CD4-positive, alpha-beta T cell (primary cell): ENCODE measurements around the gene AFG3L2. TPM values are rescaled to one million over a fixed set of nuclear protein-coding genes. Genes with fewer than 3 reads are reported as not detected.

Experiments used
- ATAC-seq: fragments of 200-7000 bp; cut with Tn5 transposase; one replicate; pipeline ENCODE4 v1.10.0; 2022; ENCODE audit warnings: mild to moderate bottlenecking; ENCODE audit not compliant: poor library complexity
- CTCF ChIA-PET: fragments of 350-600 bp; sonication (Branson Sonifier 250); formaldehyde crosslinking; loops from one replicate; lab custom pipeline; 2021; ENCODE audit warnings: antibody characterized with exemption, inconsistent platforms; lab: Charles Lee
- POLR2A ChIA-PET: fragments of 350-600 bp; sonication (Branson Sonifier 250); formaldehyde crosslinking; loops from one replicate; lab custom pipeline; 2021; ENCODE audit warnings: antibody characterized with exemption, inconsistent platforms; lab: Charles Lee
- DNase-seq, 14 experiments: peaks; one replicate each; pipeline ENCODE4 v3.0.0-alpha.2; 2013 to 2020; ENCODE audit warnings: mixed read lengths in 2 of 14
- H3K27ac ChIP-seq, 2 donors: one replicate each; pipeline versions ENCODE4 v1.5.1 to v1.7.0; 2013; ENCODE audit warnings: low read length in 2 of 2, low read depth in 1 of 2, mild to moderate bottlenecking in 1 of 2
- H3K27me3 ChIP-seq, 2 experiments: 1 replicate in 1 of 2; 2 replicates in 1 of 2; pipeline versions ENCODE4 v1.6.1 to v1.7.0; 2013; ENCODE audit warnings: low read length in 2 of 2, control low read depth in 1 of 2, mild to moderate bottlenecking in 1 of 2, moderate library complexity in 1 of 2; ENCODE audit not compliant: insufficient read depth in 2 of 2, control insufficient read depth in 1 of 2
- H3K36me3 ChIP-seq: one replicate; pipeline ENCODE4 v1.6.1; 2013; ENCODE audit warnings: low read length, control low read depth; ENCODE audit not compliant: insufficient read depth
- H3K4me1 ChIP-seq: one replicate; pipeline ENCODE4 v1.6.1; 2013; ENCODE audit warnings: low read length, control low read depth; ENCODE audit not compliant: insufficient read depth
- H3K4me3 ChIP-seq: one replicate; pipeline ENCODE4 v1.5.1; 2013; ENCODE audit warnings: mild to moderate bottlenecking, low read length, moderate library complexity
- H3K9me3 ChIP-seq, 2 experiments: 1 replicate in 1 of 2; 2 replicates in 1 of 2; pipeline versions ENCODE4 v1.6.1 to v1.7.0; 2013; ENCODE audit warnings: low read length in 2 of 2, mild to moderate bottlenecking in 2 of 2, control low read depth in 1 of 2, moderate library complexity in 1 of 2; ENCODE audit not compliant: control insufficient read depth in 1 of 2, insufficient read depth in 1 of 2
- H3K27ac Mint-ChIP-seq: one replicate; pipeline ENCODE4 v1.8.0; 2020; ENCODE audit warnings: mixed read lengths
- H3K27me3 Mint-ChIP-seq: one replicate; pipeline ENCODE4 v1.8.0; 2021; ENCODE audit warnings: mixed read lengths
- H3K36me3 Mint-ChIP-seq: one replicate; pipeline ENCODE4 v1.8.0; 2021; ENCODE audit warnings: low read depth, mixed read lengths
- H3K4me1 Mint-ChIP-seq: one replicate; pipeline ENCODE4 v1.8.0; 2021; ENCODE audit warnings: low read depth, mixed read lengths
- H3K4me3 Mint-ChIP-seq: one replicate; pipeline ENCODE4 v1.8.0; 2020; ENCODE audit warnings: mild to moderate bottlenecking, mixed read lengths
- H3K9me3 Mint-ChIP-seq: one replicate; pipeline ENCODE4 v1.8.0; 2020; ENCODE audit warnings: mixed read lengths
- intact Hi-C, 2 experiments: fragments of 100-400 bp; cut with DNase I in 1 of 2; cut with micrococcal nuclease in 1 of 2; formaldehyde crosslinking; loops; one replicate each; pipeline versions ENCODE4 v1.15.1 to v1.9.0; 2023 to 2025; cut with DNase I, micrococcal nuclease
- total RNA-seq, 174 experiments: library from RNA in 2 of 174; stranded (reverse) in 2 of 174; gene quantifications; one replicate each; pipeline ENCODE4 v1.2.3 and lab custom pipeline; 2021 to 2026
- TF ChIP-seq, protein P1 (sequence below): fragments of 200-600 bp; IDR thresholded peaks from one replicate; pipeline ENCODE4 v1.8.0; 2022; ENCODE audit warnings: antibody characterized with exemption, mild to moderate bottlenecking

AFG3L2 gene
- total RNA-seq, 2 experiments from 2014 or later, result 40.4 to 46.8 TPM

DNA sequence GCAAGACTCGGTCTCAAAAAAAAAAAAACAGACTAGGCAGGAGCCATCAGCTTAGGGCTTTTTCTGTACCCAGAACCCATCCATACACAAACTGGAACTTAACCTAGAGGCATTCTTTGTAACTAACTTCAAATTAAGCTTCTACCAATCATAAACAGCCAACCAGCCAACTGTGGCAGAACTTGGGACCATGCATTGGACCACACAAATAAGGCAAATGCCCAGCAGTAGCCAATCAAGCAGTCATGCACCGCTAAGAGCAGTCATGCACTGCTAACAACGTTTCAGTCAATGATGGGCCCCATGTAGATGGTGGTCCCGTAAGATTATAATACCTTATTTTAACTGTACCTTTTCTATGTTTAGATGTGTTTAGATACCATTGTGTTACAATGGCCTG, 46.3 kb downstream of the AFG3L2 start:
- Histone ChIP-seq H3K27me3 (no peaks in the 10 kb centered on the region), H3K4me1 (peaks cover 4% of the 10 kb centered on the region), H3K4me3 (no peak overlapping the region), H3K36me3 (peaks cover 56% of the 10 kb centered on the region), H3K27ac (no peak overlapping the region), H3K9me3 (no peaks in the 10 kb centered on the region)
- intact Hi-C loops, result no loop called here
- Mint-ChIP-seq H3K36me3 (peaks cover 80% of the 10 kb centered on the region), H3K27me3 (no peaks in the 10 kb centered on the region), H3K27ac (no peak overlapping the region), H3K4me3 (no peak overlapping the region), H3K4me1 (no peaks in the 10 kb centered on the region), H3K9me3 (no peaks in the 10 kb centered on the region)
- ChIA-PET POLR2A (no interaction called here), CTCF (no interaction called here)
- ATAC-seq (no peak), DNase-seq (no peak)
- TF ChIP-seq, protein P1, sequence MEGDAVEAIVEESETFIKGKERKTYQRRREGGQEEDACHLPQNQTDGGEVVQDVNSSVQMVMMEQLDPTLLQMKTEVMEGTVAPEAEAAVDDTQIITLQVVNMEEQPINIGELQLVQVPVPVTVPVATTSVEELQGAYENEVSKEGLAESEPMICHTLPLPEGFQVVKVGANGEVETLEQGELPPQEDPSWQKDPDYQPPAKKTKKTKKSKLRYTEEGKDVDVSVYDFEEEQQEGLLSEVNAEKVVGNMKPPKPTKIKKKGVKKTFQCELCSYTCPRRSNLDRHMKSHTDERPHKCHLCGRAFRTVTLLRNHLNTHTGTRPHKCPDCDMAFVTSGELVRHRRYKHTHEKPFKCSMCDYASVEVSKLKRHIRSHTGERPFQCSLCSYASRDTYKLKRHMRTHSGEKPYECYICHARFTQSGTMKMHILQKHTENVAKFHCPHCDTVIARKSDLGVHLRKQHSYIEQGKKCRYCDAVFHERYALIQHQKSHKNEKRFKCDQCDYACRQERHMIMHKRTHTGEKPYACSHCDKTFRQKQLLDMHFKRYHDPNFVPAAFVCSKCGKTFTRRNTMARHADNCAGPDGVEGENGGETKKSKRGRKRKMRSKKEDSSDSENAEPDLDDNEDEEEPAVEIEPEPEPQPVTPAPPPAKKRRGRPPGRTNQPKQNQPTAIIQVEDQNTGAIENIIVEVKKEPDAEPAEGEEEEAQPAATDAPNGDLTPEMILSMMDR, result no peak

DNA sequence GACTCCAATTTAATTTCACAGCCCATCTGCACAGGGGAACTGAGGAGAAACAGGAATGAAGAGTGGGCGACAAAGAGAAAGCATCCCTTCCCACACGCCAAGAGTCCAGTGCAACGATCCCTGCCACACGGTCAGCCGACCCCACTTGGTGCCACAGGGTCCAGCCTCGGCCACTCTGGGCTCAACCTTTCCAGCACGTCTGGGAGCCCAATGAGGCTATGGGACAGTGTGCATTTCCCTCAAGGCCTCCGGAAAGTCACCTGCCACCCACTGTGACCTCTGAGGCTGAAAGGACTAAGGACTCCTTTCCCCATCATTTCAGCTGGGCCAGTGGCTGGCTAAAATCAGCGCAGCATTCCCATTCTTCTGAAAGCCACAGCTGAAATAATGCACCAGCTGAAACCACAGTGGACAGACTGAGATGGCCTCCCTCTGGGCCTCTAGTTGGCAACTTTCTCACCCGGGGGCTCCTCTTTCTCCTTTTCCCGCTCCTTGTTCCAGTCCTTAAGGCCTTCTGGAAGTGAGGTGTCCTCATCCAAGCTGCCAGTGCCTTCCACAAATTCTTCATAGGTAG, 47.8 kb downstream of the AFG3L2 start:
- peaks cover 0 to 9% of the 10 kb centered on the region in 2 experiments for H3K9me3 ChIP-seq
- POLR2A ChIA-PET, result interaction anchor here (1.2 kb wide), 1 partner anchor 47 kb away, joined by 4 read pairs; the partner anchor contains the start of gene AFG3L2
- Mint-ChIP-seq H3K36me3 (peaks cover 66% of the 10 kb centered on the region), H3K27me3 (no peaks in the 10 kb centered on the region), H3K27ac (no peak overlapping the region), H3K4me1 (no peaks in the 10 kb centered on the region), H3K4me3 (no peak overlapping the region), H3K9me3 (no peaks in the 10 kb centered on the region)
- peaks cover 4% of the 10 kb centered on the region for H3K4me1 ChIP-seq
- no peak overlapping the region for H3K27ac ChIP-seq
- no peak for DNase-seq
- H3K4me3 ChIP-seq, result no peak overlapping the region
- TF ChIP-seq, protein P1, result no peak
- no peak for ATAC-seq
- peaks cover 51% of the 10 kb centered on the region for H3K36me3 ChIP-seq
- H3K27me3 ChIP-seq, result no peaks in the 10 kb centered on the region
- intact Hi-C loops, result loop anchor here (2.0 to 5.0 kb wide), 2 partner anchors 330 to 603 kb away; partner anchors contain the start of gene SPIRE1 (in 1 of the 2)
- CTCF ChIA-PET, result interaction anchor here (1.3 kb wide), 1 partner anchor 10 kb away, joined by 3 read pairs; no protein-coding TSS in a partner anchor

DNA sequence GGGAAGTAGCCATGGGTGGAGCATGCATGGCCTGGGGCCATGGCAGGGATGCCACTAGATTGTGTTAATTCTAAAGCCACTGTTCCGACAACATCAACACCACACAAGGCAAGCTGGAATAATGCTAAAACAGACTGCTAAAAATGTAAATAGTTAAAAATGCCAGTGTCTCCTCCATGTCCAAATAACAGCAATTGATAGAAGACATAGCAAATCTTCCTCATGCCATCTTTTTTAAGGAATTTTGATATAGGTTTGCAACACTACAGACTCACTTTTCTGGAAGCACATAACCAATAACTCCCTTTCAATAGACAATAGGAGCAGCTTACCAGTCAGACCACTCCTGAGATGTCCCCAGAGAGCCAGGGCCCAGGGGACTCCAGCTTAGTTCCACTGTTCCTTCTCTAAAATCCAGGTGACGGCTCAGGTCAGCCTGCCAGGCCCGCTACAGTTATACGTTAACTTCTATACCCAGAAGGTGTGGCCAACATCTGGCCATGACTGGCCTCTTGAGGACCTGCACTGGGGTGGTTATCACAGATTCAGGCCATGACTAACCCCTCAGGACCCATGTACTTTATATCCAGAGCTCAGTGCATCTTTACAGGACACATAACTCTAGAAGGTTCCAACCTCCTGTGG, 48.7 kb downstream of the AFG3L2 start:
- Mint-ChIP-seq H3K27me3 (no peaks in the 10 kb centered on the region), H3K9me3 (no peaks in the 10 kb centered on the region), H3K4me1 (no peaks in the 10 kb centered on the region), H3K36me3 (peaks cover 57% of the 10 kb centered on the region), H3K4me3 (no peak overlapping the region), H3K27ac (no peak overlapping the region)
- no peak for ATAC-seq
- intact Hi-C loops, result loop anchor here (1.0 to 5.0 kb wide), 3 partner anchors 330 to 604 kb away; partner anchors contain the start of gene SPIRE1 (in 1 of the 2)
- TF ChIP-seq, protein P1, result peak; percentile 25
- H3K4me1 ChIP-seq, result peaks cover 4% of the 10 kb centered on the region
- ChIA-PET POLR2A (interaction anchor here (1.2 kb wide), 1 partner anchor 48 kb away, joined by 4 read pairs; the partner anchor contains the start of gene AFG3L2), CTCF (interaction anchor here (0.6 to 1.3 kb wide), 7 partner anchors 9 to 614 kb away, joined by 3 to 5 read pairs (median 3); no protein-coding TSS in a partner anchor)
- peaks cover 43% of the 10 kb centered on the region for H3K36me3 ChIP-seq
- no peak for DNase-seq
- H3K27ac ChIP-seq, result no peak overlapping the region
- no peak overlapping the region for H3K4me3 ChIP-seq
- no peaks in the 10 kb centered on the region for H3K27me3 ChIP-seq
- H3K9me3 ChIP-seq, result peaks cover 0 to 9% of the 10 kb centered on the region in 2 experiments
